SW480 (cell line): ENCODE measurements around the gene CD81.

Experiments used
- DNase-seq: peaks from one replicate; pipeline ENCODE4 v3.0.0-alpha.2; 2016; ENCODE audit warnings: low spot score

Gene CD81

GRCh38 chr11:2406451-2406850, 29.3 kb downstream of the CD81 start:
- DNase-seq = no peak

DNA sequence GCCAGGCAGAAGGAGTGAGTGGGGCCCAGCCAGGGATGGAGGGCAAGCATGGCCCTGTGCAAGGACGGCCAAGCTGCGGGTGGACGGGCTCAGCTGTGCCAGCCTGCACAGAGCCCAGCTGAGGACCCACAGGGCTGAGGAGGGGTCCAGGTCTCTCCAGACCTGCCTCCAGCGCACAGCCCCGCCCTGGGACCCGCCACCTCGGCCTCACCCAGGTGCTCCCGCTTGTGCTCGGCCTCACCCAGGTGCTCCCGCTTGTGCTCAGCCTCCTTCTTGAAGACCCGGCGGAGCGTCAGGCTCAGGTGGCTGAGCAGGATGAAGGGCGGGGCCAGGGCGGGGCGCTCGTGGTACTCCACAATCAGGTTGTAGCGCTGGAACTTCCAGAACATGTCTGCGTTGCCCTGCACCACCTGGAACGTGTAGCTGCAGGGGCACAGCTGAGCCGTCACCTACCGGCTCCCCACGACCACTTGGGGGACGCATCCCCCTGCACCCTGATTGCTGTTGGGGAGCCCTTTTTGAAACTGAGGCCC, 29.8 kb downstream of the CD81 start:
- no peak for DNase-seq

- no peak for DNase-seq
Measured at GRCh38 chr11:2408671-2409070, 31.6 kb downstream of the CD81 start.

GRCh38 chr11:2409126-2409525, 32.0 kb downstream of the CD81 start:
- no peak for DNase-seq

- no peak for DNase-seq
Measured at GRCh38 chr11:2409611-2410468, 32.7 kb downstream of the CD81 start.

DNA sequence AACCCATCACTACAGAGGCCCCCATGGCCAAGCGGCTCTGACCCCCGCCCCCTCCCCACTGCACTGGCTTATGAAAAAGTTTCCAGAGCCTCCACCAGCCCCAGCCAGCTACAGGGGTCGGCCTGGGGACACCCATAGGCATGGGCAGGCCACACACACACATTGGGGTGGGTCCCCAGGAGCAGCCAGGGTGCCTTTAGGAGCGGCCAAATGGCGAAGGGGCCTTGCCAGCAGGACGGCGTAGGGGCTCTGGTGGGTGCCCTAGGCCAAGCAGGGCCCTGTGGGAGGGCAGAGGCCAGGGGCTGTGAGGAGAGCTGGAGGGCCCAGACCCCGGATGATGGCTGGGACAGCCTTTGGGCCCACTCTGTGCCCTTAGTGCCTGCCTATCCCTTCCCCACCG, 33.5 kb downstream of the CD81 start:
- DNase-seq = no peak

DNA sequence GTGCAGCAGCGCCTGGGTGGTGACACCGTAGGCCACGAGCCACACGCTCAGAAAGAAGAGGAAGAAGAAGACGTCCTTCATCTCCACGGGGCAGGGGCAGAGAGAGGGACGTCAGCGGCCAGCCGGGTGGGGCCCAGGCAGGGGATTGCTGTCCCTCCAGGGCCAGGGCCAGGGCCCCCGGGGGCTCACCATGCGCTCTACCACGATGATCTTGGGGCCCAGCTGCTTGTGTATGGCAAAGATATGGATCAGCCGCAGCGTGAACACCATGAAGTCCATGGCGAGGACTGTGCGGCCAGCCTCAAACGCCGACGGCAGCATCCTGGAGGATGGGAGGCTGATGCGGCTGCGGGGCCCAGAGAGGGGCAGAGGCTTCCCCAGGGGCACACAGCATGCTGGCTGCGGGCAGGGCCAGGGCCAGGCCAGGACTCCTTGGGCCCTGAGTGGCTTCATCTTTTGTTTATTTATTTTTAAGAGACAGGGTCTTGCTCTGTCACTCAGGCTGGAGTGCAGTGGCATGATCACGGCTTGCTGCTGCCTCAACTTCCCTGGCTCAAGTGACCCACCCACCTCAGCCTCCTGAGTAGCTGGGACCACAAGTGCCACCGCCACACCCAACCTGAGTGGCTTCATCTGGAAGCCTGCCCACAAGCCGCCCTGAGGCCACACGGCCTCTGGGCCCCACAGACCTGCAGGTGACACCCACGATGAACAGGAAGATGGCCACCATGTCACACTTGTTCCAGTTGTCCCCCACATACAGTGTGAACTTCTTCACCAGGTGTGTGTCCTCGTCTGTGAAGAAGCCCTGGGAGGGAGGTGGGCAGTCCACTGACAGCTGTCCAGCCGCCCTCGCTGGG, 34.6 kb downstream of the CD81 start:
- no peak for DNase-seq

DNA sequence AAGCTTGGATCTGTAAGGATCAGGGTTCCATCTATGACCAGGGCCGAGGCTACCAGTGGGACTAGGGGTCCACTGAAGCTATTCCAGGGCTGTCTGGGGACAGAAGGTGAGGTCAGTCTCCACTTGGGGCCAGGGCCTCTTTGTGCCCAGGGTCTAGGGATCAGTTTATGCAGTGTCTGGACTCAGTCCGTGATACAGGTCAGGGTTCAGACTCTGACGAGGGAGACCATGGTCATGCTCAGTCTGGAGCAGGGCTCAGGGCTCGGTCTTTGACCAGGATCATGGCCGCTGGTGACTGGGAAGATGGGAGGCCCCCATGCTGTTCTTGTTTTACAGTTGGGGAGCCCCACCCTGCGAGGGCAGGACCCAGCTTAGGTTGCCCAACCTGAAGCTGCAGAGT, 35.2 kb downstream of the CD81 start:
- no peak for DNase-seq

DNA sequence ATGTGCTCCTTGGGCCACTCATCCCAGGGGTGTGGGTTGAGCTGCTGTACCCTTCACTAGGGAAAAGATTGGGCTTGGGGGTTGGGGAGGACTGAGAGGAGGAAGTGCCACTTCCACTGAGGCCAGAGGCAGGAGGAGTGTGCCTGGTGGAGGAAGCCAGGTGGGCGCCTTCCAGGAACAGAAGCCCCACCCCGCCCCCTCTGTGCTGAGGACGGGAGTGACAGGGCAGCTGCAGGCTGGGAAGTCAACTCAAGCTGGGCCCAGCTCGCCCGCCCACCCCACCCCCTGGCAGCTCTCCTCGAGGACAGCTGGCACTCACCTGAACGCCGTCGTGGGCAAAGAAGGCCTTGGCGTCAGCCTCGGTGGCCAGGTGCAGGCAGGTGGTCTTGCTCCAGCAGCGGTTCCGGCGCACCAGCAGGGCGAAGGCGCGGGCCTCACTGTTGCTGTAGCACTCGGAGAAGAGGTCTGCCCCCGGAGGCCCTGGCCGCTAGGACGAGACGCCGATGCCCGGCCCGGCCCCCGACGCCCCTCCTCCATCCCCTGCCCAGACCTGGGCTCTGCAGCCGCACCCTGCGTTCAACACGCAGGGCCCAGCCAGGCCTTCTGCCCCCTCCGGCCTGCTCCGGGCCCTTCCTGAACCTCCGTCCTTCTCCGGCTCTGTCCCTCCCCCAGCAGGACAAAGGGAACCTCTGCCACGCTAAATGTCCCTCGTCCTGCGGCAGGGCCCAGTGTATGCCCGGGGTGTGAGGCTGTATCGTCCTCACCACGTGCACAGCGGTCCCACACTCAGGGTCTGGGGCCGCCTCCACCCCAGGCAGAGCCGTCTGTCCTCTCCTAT, 36.9 kb downstream of the CD81 start:
- DNase-seq = no peak

GRCh38 chr11:2414616-2415015, 37.5 kb downstream of the CD81 start:
- DNase-seq = no peak

DNA sequence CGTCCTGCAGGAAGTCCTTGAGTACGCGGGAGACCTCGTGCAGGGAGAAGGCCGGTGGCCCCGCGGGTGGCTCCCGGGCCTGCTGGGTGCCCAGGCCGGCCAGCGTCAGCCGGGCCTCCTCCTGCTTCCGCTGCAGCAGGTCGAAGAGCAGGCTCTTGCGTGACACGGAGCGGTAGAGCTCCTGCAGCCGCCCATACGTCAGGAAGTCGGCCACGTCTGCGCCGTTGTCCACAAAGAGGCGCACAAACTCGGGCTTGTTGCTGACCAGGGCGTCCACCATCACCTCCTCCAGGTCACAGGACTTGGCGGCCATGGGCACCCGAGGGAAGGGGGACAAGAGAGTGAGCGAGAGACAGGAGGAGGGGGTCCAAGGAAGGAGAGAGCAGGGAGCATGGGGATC, 38.1 kb downstream of the CD81 start:
- no peak for DNase-seq

- DNase-seq = no peak
Measured at GRCh38 chr11:2415601-2416380, 38.7 kb downstream of the CD81 start.

DNA sequence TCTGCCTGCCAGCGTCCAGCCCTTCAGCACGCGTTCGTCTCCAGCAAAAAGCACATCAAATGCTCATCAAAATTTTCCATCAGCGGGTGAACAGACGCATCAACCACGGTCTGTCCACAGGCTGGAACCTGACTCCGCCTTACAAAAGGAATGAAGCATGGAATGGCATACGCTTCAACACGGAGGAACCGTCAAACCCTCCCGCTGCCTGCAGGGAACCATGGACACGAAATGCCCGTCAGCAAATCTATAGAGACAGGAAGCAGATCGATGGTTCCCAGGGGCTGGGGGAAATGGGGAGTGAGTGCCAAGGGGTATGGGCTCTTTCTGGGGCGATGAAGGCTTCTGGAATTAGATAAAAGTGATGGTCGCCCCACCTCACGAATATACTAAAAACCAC, 39.7 kb downstream of the CD81 start:
- no peak for DNase-seq

DNA sequence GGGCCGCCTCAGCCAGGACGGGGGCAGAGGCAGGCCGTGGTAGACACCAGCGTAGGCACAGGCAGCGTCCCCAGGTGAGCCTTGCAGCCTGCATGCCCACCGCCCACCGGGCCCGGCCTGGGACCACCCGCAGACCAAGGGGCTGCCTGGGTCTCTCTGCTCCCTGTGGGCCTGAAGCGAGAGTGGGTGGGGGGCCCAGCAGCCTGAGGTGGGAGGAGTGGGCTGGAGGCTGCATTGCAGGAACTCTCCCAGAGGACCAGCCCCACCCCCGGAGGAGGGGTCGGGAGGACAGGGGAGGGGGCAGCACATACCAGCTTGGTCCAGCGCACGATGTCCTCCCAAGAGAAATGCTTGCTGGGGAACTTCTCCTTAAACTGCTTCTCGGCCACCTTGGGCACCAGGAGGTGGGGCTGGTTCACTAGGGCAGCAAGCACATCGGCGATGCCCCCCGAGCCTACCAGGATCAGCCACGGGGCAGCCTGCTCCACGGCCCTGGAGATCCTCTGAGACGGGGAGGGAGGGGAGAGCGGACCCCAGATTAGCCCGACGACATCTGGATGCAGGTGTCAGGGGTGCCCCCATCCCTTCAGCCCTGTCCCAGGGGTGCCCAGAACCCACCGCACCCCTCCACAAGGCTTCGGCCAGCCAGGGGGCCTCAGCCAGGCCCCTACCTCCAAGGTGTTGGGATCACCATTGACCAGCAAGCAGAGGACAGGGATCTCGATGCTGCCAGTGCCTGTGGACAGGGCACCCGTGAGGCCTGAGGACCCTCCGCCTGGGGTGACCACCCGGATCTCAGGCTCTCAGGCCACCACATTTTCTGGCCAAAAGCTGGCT, 41.0 kb downstream of the CD81 start:
- no peak for DNase-seq

GRCh38 chr11:2418693-2419360, 41.7 kb downstream of the CD81 start:
- no peak for DNase-seq

DNA sequence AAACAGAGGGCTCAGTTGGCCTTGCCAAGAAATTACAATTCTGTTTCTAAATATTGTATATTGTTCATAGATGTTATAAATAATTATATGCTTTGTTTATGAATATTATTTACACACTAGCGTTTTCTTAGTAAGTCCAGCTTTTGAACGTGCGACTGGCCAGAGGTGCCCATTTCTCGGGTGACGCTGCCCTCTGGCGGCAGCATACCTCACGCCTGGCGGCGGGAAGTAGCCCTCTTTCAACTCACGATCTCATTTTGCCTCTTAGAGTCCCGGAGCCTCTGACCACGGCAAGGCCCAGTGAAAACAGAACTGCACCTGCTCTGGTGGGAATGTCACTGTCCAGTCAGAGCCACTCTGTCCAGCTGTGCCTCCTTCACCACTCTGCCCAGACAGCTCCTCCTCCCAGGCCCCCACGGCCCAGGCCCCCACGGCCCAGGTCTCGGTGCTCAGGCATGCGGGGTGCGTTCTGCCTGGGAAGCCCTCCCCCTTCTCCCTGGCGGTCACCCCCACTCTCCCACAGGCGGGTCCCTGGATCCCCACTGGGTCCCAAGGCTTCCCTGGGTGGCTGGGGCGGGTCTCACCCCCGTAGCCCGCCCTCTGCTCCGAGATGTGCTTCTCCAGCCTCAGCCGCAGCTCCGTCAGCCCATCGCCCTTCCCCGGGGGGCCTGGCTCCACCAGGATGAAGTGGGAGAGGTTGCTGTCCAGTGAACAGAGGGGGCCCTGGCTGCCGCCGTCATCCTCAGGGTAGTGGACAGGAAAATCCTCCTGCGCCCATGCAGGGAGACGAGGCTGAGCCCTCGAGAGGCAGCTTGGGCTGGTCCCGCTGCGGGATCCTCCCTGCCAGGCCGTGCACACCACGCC, 42.8 kb downstream of the CD81 start:
- peak; percentile 71 for DNase-seq

GRCh38 chr11:2420502-2421225, 43.6 kb downstream of the CD81 start:
- DNase-seq = peak; percentile 64
